ENCODE results near the gene NPC1L1.

- TF ChIP-seq CTCF (IDR thresholded peaks at IDR 0.05; ENCODE audit: low read depth, low read length, poor library complexity, severe bottlenecking) (no peak), EZH2phosphoT487 (IDR thresholded peaks at IDR 0.05; ENCODE audit: borderline replicate concordance, low read length) (no peak)
Observed at GRCh38 chr7:44574287-44574872, 33.2 kb upstream of the NPC1L1 start.

Measured in DOHH2 (cell line).